HG03175 (cell line): ENCODE measurements around the gene KCNJ18.
"Not testable (repeated sequence)": the region's sequence is repeated elsewhere in the genome, so short reads cannot be mapped to it uniquely, and the experiment has no call there.

ENCODE experiments used
- ATAC-seq: cut with Tn5 transposase; IDR thresholded peaks from one replicate; pipeline ENCODE4 v1.9.1; 2021; ENCODE audit warnings: mild to moderate bottlenecking, moderate library complexity; ENCODE audit not compliant: unreplicated experiment

Gene KCNJ18

GRCh38 chr17:21691883-21692703, at the start of gene KCNJ18:
TSS of gene KCNJ18 (plus strand) at chr17:21692523. CDS start at chr17:21702787, 10,264 bp downstream.
- not testable (repeated sequence) for ATAC-seq

GRCh38 chr17:21648125-21648524, 44.2 kb upstream of the KCNJ18 start:
- ATAC-seq: not testable (repeated sequence)

GRCh38 chr17:21650043-21650442, 42.3 kb upstream of the KCNJ18 start:
- not testable (repeated sequence) for ATAC-seq

GRCh38 chr17:21652049-21652448, 40.3 kb upstream of the KCNJ18 start:
- ATAC-seq: not testable (repeated sequence)

GRCh38 chr17:21653211-21653610, 39.1 kb upstream of the KCNJ18 start:
- not testable (repeated sequence) for ATAC-seq

GRCh38 chr17:21656518-21657309, 35.6 kb upstream of the KCNJ18 start:
- ATAC-seq: not testable (repeated sequence)

DNA sequence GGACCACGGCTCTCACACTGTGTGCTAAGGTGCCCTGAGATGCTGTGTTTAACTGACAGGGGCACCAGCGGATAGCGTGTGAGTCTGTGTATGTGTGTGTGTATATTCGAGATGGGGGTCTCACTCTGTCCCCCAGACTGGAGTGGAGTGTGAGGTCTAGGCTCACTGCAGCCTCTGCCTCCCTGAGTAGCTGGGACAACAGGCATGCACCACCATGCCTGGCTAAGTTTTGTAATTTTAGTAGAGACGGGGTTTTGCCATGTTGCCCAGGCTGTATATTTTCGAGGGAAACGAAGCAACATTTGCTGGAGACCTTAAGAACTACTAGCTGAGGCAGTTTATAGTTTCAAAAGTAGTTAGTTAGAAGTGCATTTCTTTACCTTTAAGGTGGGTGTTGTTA, 32.7 kb upstream of the KCNJ18 start:
- not testable (repeated sequence) for ATAC-seq

GRCh38 chr17:21661455-21661854, 30.9 kb upstream of the KCNJ18 start:
- not testable (repeated sequence) for ATAC-seq

DNA sequence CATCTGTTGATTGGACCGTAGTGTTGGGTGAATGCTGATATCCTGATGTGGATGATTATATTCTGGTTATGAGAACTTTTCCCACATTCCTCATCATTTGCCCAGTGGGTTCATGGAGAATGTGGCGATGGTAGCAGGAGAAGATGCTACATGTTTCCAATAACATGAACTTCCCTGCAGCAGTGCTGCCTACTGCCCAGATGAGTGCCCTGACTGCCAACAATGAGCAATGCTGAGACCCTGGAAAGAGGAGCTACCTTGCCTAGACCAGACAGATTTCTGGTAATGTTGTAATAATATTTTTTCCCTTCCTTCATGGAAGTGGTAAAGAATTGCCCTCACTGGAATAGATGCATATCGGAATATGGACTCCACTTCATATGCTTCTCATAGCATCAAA, 29.2 kb upstream of the KCNJ18 start:
- not testable (repeated sequence) for ATAC-seq

DNA sequence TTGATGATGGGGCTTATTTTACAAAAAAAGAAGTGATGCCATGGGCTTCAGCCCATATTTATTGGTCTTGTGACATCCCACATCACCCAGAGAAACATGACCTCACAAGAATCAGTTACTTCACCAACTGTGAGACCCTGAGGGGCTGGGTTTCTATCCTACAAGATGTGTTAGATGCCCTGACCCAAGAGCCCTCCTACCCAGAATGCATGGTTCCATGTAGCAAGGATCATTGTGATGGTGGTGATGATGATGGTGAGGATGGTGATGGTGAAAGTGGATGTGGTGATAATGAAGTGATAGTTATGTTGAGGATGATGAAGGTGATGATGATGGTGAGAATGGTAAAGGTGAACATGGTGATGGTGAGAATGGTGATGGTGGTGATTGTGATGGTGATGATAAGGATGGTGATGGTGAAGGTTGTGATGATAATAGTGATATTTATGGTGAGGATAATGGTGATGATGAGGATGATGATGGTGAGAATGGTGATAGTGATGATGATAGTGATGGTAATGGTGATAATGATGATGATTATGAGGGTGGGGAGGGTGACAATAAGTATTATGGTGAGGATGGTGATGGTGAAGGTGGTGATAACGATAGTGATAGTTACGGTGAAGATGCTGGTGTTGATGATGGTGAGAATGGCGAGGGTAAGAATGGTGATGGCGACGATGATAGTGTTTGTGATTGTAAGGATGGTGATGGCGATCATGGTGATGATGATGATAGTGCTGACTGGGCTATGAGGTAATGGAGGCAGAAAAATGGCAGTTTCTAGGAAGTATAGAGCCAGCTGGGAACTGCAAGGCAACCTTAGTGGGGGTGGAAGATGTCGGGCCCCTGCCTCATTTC, 28.5 kb upstream of the KCNJ18 start:
- not testable (repeated sequence) for ATAC-seq

DNA sequence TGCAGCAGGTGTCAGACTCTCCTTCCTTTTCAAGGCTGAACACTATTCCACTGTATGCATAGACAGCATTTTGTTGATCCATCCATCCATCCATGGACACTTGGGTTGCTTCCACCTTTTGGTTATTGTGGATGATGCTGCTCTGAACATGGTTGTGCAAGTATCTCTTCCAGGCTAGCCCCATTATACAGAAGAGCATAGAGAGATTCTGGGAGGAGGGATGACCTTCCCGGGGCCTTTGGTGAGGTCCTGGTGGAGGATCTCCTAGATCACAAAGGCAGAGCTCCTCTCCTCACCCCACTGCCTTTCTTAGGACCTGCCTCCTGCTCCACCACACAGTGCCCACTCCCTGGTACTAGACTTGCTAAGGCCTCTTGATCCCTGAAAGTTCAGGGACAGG, 27.2 kb upstream of the KCNJ18 start:
- not testable (repeated sequence) for ATAC-seq

DNA sequence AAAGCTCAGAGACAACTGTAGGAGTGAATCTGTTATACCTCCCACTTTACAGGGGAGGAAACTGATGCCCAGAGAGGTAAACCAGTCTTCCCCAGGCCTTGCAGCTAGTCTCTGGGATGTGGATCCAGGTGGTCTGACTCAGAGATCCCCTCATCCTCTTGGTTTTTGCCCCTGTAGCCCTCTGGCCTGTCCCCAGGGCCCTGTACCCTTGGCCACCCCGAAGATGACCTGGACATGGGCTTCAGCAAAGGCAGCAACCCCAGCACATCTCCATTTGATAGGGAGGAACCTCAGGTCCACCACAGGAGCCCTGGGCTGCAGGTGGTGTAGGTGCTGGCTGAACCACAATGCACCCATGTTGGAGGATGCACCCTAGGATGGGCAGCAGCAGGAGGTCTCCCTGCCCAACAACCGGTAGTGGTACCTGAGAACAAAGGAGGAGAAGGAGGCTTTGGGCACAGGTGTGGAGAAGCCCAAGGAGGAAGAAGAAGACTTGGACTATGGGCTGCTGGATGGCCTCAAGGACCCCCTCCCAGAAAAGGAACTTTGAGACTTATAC, 26.3 kb upstream of the KCNJ18 start:
- ATAC-seq: not testable (repeated sequence)

DNA sequence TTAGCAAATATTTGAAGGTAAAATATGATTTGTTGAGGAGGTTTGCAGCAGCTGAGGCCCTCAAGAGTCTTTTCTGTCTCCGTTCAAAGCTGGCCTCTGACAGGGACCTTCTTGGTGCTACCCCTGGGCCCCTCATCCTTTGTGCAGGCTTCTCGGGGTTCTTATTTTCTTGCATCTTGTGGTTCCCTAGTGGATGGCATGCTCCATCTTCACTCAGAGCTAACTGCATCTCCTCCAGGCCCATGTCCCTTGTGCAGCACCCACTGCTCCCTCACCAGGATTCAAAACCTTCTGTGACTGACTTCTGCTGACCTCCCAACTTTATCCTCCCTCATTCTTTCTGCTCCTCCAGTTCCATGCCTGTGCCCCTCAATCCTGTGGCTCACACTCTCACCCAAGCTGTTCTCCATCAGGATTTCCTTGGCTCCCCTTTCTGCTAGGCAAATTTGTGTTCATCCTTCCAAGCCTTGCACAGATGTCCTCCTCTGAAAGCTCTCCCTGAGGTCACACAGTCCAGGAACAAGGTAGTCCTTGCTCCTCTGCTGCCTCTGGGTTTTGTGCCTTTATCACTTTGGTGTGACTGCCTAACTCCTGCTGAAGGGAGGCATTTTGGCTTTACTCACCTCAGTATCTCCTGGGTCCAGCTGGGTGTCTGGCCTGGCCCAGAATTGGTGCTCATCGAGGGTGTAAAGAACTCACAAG, 25.5 kb upstream of the KCNJ18 start:
- ATAC-seq: not testable (repeated sequence)

DNA sequence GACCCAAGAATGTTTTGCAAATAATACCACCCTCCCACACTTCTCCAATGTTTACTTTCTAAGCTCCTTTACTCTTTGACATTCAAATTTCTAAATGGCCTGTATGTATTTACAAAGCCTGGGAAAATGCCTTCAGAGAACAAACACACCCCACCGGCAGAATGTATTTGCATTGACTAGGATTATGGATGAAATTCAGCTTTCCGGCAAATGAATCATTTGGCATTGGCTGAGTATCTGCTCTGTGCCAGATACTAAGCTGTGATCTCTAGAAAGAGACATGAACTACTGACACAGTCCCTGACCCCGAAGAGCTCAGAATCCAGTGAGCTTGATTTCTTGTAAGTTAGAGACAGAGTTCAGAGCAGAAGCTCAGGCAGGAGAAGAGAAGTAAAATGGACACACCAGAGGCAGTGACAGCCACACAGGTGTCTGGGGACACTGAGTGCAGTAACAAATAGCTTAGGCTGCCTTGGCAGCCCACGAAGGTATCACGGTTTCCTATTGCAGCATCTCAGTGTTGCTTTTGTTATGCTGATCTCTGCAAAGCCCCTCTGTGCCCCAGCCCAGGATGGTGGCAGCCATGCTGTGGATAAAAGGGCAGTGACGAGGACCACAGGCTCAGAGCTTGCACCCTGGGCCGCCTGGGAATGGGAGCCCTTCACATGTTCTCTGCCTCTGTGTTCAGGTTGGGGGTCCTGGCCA, 24.8 kb upstream of the KCNJ18 start:
- not testable (repeated sequence) for ATAC-seq

- ATAC-seq: not testable (repeated sequence)
Measured at GRCh38 chr17:21668118-21668488, 24.2 kb upstream of the KCNJ18 start.

DNA sequence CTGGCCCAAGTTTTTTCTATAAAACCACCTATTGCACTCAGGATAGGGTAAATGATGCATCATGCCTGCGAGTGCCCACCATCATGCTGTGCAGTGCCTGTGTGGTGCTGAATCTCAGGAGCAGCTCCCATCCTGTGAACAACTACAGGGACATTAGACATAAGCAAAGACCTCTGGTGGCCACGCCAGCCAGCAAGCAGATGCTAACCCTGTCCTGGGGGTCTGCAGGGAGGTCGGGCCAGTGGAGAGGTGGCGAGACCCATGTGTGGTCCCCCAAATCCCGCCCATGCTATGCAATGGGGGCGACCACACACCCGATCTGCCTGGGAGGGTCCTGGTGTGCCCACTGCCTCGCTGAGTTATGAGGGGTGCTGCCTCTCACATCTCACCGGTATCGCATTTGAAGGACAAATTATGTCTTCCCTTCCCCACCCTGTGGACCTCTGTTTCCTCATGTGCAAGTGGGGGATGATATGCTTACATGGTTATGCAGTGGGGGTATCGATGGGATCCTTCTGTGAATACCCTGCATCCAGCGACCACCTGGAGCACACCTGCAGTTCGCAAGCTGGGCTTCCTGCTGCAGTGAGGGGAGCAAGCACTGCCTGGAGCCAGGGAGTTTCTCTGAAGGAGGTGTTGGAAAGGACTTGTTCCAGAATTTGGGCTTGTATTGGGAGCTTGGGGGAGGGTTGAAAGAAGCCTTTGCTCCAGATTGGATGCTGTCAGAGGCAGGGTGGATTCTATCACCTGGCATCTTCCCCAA, 23.4 kb upstream of the KCNJ18 start:
- ATAC-seq: not testable (repeated sequence)

GRCh38 chr17:21669616-21670360, 22.5 kb upstream of the KCNJ18 start:
- not testable (repeated sequence) for ATAC-seq
